Fibroblast of mammary gland (primary cell): ENCODE results near the gene RBBP8NL.

ENCODE experiments used
- DNase-seq: peaks from one replicate; pipeline ENCODE4 v3.0.0-alpha.2; 2010; ENCODE audit warnings: low read depth
- H3K4me3 ChIP-seq: 2 replicates; pipeline ENCODE4 v1.5.1; 2011; ENCODE audit warnings: low read depth, mild to moderate bottlenecking, low read length, moderate library complexity; ENCODE audit not compliant: control insufficient read depth
- TF ChIP-seq, protein P1 (sequence below): conservative IDR thresholded peaks from 2 replicates; pipeline ENCODE4 v1.5.1; 2011; ENCODE audit warnings: low read depth, low read length, inconsistent platforms; ENCODE audit not compliant: control insufficient read depth, insufficient read depth

Gene RBBP8NL

DNA sequence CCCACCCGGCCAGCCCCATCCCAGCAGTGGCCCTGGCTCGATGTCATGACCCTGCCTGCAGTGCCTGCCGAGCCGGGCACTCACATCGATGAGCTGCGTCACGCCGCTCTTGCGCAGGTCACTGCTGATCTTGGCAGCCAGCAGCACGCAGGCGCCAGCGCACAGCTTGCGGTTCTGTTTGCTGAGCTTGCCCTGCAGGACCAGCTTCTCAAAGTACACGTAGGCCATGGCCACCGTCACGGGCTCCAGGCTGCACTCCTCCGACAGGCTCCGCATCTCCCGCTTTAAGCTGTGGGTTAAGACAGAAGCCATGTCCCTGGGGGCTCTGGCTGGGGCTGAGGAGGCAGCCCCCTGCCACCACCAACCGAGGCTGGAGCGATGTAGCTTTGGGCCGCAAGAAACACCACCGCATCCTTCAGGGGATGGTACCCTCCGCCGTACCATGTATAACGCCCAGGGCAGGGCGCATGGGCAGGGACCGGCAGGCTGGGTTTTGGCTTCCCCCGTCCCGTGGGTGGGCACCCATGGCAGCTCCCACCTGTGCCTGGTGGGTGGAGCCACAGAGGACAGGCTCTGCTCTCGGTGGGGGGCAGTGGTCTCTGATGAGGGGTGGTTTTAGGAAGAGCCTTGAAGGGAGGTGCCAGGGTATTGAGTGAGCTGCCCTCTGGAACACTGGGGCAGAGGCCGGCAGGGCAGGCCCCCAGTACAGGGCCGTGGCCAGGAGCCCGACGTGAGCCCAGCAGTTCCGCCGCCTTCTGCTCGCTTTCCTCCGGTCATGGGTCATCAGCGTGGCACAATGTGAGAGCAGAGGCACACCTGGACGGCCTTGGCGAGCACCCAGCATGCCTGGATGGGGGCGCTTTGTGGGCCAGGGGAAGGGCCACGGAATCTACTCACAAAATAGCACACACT, 35.9 kb downstream of the RBBP8NL start:
- no peak overlapping the region for H3K4me3 ChIP-seq
- DNase-seq, result no peak
- TF ChIP-seq, protein P1, sequence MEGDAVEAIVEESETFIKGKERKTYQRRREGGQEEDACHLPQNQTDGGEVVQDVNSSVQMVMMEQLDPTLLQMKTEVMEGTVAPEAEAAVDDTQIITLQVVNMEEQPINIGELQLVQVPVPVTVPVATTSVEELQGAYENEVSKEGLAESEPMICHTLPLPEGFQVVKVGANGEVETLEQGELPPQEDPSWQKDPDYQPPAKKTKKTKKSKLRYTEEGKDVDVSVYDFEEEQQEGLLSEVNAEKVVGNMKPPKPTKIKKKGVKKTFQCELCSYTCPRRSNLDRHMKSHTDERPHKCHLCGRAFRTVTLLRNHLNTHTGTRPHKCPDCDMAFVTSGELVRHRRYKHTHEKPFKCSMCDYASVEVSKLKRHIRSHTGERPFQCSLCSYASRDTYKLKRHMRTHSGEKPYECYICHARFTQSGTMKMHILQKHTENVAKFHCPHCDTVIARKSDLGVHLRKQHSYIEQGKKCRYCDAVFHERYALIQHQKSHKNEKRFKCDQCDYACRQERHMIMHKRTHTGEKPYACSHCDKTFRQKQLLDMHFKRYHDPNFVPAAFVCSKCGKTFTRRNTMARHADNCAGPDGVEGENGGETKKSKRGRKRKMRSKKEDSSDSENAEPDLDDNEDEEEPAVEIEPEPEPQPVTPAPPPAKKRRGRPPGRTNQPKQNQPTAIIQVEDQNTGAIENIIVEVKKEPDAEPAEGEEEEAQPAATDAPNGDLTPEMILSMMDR, result no peak

DNA sequence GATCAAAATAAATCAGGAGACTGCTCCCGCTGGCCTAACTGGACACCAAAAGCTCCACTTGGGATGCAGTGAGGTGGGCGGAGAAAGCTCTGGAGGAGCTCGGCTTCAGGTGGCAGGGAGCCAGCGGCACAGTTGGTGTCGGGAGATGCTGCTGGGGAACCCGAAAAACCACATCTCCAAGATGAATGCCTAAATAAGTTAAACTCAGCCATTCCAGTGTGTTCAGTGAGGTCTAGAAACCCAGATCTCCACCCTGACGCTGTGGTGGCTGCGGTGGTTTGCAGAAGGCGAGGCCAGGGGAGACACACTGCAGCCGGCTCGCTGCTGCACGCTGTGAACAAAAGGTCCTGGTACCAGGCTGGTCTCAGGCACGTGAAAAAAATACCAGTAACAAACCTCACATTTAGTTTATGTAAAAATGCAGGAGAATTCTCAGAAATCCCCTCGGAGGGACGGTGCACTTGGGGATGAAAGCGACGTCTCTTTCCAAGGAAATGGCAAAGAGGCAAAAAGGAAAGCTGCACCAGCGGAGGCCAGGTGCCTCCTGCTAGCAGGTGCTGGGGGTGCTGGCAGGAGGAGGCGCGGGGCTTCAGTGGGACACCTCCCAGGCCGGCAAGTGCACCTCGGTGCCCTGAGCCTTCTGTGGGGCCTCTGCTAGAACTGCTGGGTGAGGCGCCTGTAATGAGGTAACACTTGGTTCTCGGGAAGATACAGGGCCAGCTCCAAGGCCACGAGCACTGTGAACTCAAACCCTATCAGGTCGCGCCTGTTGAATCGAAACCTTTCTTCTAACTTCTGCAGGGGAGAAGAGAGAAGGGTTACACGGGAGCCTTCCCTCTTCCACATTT, 36.8 kb downstream of the RBBP8NL start:
- no peak overlapping the region for H3K4me3 ChIP-seq
- DNase-seq, result no peak
- TF ChIP-seq, protein P1, result no peak

DNA sequence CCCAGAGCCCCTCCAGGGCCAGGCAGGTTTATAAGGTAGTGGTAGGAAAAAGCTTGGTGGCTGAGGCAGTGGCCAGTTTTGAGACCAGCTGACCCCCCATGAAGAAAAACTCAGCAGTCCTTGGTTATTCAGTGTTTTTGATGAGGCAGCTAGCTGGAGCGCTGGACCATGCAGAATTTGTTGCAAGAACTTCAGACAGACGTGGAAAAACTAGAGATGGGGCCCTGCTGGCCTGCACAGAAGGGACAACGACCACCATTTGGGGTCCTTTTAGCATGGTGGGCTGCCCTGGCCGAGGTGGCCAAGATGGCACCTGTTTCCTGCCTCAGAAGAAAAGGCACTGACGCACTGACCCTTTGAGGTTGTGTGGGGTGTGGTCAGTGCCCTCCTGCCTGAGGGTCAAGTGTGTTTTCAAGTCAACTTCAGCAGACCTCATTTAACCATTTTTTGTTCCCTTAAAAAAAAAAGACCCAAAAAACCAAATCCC, 37.7 kb downstream of the RBBP8NL start:
- H3K4me3 ChIP-seq, result no peak overlapping the region
- DNase-seq, result no peak
- TF ChIP-seq, protein P1, result no peak

DNA sequence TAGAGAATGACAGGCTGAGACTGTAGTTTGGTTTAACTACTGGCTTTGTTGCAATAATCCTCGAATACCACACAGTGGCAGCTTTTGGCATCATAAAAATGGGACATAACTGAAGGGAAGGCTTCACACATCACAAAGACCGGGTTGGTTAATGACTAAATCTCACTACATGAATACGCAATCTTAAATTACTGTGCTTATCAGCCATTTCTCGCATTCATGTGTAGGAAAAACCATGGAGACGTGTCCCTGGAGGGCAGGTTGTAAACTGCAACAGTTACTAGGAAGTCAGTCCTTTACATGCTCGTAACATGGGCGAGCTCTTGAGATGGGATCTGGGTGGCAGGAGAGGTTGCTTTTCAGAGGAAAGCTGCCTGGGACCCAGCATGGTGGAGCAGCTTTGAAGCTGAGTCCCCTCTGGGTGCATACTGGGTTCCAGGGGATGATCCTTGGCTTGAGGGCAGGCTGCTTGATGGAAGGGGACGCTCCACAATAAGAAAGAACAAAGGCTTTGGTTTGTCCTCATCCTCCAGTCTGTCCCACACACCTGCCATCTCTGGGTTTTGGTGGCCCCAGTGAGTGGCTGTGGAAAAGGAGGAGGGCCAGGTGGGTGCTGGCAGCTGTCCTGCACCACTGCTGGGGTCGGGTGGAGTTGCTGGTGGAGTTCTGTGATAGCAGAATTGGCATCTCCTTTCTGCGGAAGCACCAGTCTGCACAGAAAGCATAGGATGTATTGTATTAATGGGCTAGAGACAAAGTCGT, 38.3 kb downstream of the RBBP8NL start:
- TF ChIP-seq, protein P1, result no peak
- H3K4me3 ChIP-seq, result no peak overlapping the region
- no peak for DNase-seq

DNA sequence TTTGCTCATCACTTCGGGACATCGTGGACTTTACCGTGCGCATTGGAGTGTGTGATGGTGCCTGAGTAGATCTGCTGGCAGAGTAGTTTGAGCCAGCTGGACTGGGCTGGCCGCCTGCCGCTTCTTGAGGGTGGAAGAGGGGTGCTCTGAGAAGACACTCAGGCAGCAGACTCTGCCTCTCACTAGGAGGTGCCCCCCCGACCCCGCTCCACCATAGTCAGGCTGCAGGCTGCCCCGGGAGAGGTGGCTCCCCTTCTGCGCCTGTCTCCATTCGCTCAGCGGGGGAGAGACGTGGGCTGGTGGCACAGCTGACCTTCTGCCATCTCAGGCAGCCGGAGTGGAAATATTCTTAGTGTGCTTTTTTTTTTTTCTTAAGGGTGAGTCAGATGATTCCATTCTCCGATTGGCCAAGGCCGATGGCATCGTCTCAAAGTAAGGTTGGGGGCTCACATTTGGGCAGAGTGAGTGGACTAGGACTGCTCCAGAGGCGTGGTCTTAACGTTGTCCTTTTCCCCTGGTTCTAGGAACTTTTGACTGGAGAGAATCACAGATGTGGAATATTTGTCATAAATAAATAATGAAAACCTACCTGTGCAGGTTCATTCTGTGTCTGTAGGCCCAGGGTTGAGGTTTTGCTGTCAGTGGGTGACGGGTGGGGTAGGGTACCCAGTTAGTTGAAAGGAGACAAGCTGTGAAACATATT, 39.3 kb downstream of the RBBP8NL start:
- H3K4me3 ChIP-seq, result peak overlapping the region; percentile 81
- TF ChIP-seq, protein P1, result no peak
- DNase-seq, result peak; percentile 33

DNA sequence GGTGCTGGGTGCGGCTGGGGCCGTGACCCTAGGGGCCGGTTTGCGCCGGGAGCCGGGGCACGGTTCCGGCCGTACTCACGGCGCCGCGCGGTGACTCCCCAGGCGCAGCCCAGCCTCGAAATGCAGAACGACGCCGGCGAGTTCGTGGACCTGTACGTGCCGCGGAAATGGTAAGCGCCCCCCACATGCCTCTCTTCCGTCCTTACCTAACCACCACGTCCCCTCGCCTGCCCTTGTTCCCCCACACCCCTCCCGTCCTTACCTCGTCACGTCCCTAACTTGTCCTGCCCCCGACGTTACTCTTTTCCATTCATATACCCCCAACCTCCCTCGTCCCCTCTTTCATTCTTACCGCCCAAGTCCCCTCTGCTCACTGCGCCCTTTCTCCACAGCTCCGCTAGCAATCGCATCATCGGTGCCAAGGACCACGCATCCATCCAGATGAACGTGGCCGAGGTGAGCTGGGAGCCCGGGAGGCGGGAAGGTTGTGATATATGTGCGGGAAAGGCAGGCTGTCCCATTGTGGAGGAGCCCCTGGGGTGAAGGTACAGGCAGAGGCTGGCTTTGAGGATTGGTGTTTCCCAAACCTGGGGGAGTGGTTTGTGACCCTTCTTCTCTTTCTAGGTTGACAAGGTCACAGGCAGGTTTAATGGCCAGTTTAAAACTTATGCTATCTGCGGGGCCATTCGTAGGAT, 40.0 kb downstream of the RBBP8NL start:
- no peak for DNase-seq
- TF ChIP-seq, protein P1, result no peak
- H3K4me3 ChIP-seq, result peak overlapping the region; percentile 81
